KMS-11 (cell line): Measurements from ENCODE around the gene CDK2.

Experiments
- H2AFZ ChIP-seq: fragments of 200-600 bp; sonication (generic); 2 replicates; pipeline ENCODE4 v1.6.1; 2016; ENCODE audit warnings: antibody characterized with exemption, mixed run types, low read depth
- H3K27ac ChIP-seq: fragments of 200-600 bp; sonication (generic); 2 replicates; pipeline ENCODE4 v1.6.1; 2016; ENCODE audit warnings: mild to moderate bottlenecking, mixed run types
- H3K27me3 ChIP-seq: fragments of 200-600 bp; sonication (generic); 2 replicates; pipeline ENCODE4 v1.6.1; 2017; ENCODE audit warnings: mild to moderate bottlenecking, low read depth, mixed run types, moderate library complexity; ENCODE audit not compliant: insufficient read depth
- H3K36me3 ChIP-seq: fragments of 200-600 bp; sonication (generic); 2 replicates; pipeline ENCODE4 v1.6.1; 2017; ENCODE audit warnings: mild to moderate bottlenecking, mixed run types; ENCODE audit not compliant: insufficient read depth
- H3K4me1 ChIP-seq: fragments of 200-600 bp; sonication (generic); 2 replicates; pipeline ENCODE4 v1.6.1; 2016; ENCODE audit warnings: mild to moderate bottlenecking, low read depth, mixed run types; ENCODE audit not compliant: poor library complexity, severe bottlenecking
- H3K4me2 ChIP-seq: fragments of 200-600 bp; sonication (generic); 2 replicates; pipeline ENCODE4 v1.7.0; 2016; ENCODE audit warnings: mild to moderate bottlenecking, mixed run types
- H3K4me3 ChIP-seq: fragments of 200-600 bp; sonication (generic); IDR thresholded peaks from 2 replicates; pipeline ENCODE4 v1.6.1; 2017; ENCODE audit warnings: low read depth, low read length, mixed read lengths; ENCODE audit not compliant: insufficient read depth
- H3K79me2 ChIP-seq: fragments of 200-600 bp; sonication (generic); 2 replicates; pipeline ENCODE4 v1.6.1; 2016; ENCODE audit warnings: low read depth, mixed run types; ENCODE audit not compliant: insufficient read depth
- H3K9ac ChIP-seq: fragments of 200-600 bp; sonication (generic); 2 replicates; pipeline ENCODE4 v1.6.1; 2016; ENCODE audit warnings: mild to moderate bottlenecking, mixed run types
- H4K20me1 ChIP-seq: fragments of 200-600 bp; sonication (generic); 2 replicates; pipeline ENCODE4 v1.6.1; 2016; ENCODE audit warnings: mild to moderate bottlenecking, mixed run types; ENCODE audit not compliant: insufficient read depth
- TF ChIP-seq, protein P1 (sequence below): fragments of 200-600 bp; sonication (generic); conservative IDR thresholded peaks from 2 replicates; pipeline ENCODE4 v1.6.1; 2017; ENCODE audit warnings: low read depth, mild to moderate bottlenecking, antibody characterized with exemption, low read length, moderate library complexity, mixed read lengths

CDK2 gene

DNA sequence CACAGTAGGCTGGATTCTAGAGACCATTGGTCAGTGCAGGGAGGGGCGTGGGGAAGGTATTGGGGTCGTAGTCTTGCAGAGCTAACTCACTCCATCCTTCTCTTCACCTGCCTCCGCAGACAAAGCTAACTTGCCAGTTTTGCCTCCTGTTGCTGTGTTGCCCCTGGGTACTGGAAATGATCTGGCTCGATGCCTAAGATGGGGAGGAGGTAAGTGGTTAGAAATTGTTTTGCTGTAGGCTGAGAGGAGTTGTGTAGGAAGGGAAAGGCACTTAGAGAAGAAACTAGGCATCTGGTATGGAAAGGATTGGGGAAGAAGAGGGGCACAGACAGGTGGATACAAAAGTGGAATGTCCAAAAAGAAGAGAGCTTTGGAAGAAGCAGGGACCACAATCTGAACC, 24.6 kb upstream of the CDK2 start:
- H3K36me3 ChIP-seq, result no peaks in the 10 kb centered on the region
- H2AFZ ChIP-seq, result no peak overlapping the region
- TF ChIP-seq, protein P1, sequence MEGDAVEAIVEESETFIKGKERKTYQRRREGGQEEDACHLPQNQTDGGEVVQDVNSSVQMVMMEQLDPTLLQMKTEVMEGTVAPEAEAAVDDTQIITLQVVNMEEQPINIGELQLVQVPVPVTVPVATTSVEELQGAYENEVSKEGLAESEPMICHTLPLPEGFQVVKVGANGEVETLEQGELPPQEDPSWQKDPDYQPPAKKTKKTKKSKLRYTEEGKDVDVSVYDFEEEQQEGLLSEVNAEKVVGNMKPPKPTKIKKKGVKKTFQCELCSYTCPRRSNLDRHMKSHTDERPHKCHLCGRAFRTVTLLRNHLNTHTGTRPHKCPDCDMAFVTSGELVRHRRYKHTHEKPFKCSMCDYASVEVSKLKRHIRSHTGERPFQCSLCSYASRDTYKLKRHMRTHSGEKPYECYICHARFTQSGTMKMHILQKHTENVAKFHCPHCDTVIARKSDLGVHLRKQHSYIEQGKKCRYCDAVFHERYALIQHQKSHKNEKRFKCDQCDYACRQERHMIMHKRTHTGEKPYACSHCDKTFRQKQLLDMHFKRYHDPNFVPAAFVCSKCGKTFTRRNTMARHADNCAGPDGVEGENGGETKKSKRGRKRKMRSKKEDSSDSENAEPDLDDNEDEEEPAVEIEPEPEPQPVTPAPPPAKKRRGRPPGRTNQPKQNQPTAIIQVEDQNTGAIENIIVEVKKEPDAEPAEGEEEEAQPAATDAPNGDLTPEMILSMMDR, result no peak
- no peak overlapping the region for H3K27ac ChIP-seq
- H3K9ac ChIP-seq, result no peak overlapping the region
- H3K27me3 ChIP-seq, result no peaks in the 10 kb centered on the region
- no peaks in the 10 kb centered on the region for H3K79me2 ChIP-seq
- peaks cover 20% of the 10 kb centered on the region for H3K4me1 ChIP-seq
- no peaks in the 10 kb centered on the region for H4K20me1 ChIP-seq
- H3K4me2 ChIP-seq, result no peak overlapping the region
- no peak overlapping the region for H3K4me3 ChIP-seq

DNA sequence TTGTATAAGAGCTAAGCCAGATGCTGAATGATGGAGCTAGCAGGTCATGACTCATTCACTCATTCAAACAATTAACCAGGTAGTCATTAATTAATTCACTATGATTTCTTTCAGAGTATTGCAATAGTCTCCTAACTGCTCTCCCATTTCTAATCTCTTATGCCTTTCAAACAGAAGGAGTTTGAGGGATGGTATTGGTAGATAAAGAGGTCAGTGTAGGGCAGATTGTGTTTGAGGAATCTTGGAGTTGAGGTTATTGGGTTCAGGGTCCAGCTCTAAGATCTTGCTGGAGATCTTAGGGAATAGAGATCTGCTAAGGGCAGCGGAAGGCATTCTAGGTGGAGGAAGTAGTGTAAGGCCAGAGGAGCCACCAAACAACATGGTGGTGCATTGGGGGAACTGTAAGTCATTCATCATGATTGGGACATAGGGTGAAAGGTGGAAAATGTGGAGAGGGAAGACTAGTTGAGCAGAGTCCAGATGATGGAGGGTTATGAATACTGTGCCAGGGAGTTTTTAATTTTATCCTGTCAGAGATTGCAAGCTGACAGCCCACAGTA, 24.0 kb upstream of the CDK2 start:
- Histone ChIP-seq H2AFZ (no peak overlapping the region), H3K27me3 (no peaks in the 10 kb centered on the region), H3K4me1 (peaks cover 20% of the 10 kb centered on the region), H3K27ac (no peak overlapping the region), H3K4me2 (no peak overlapping the region), H4K20me1 (no peaks in the 10 kb centered on the region), H3K36me3 (no peaks in the 10 kb centered on the region), H3K9ac (no peak overlapping the region), H3K4me3 (no peak overlapping the region), H3K79me2 (no peaks in the 10 kb centered on the region)
- TF ChIP-seq, protein P1, result no peak

DNA sequence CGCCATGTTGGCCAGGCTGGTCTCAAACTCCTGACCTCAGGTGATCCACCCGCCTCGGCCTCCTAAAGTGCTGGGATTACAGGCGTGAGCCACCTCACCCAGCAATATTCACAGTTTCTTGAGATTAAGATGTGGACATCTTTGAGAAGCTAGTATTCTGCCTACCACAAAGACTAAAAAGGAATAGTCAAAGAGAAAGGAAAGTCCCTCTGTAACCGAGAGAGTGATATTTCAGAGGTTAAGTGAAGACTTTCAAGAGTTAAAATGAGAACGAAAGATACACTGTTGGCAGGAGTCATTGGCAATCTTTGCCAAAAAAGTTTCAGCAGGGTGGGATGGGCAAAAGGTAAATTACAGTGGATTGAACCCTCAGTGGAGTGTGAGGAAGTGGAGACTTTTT, 20.1 kb upstream of the CDK2 start:
- H3K4me1 ChIP-seq, result peaks cover 11% of the 10 kb centered on the region
- no peak overlapping the region; the same call in 1 of the 2 replicates for H3K4me2 ChIP-seq
- H3K36me3 ChIP-seq, result no peaks in the 10 kb centered on the region
- H3K27ac ChIP-seq, result no peak overlapping the region
- no peaks in the 10 kb centered on the region for H3K79me2 ChIP-seq
- H3K9ac ChIP-seq, result no peak overlapping the region
- no peaks in the 10 kb centered on the region for H4K20me1 ChIP-seq
- no peak overlapping the region for H3K4me3 ChIP-seq
- no peak overlapping the region for H2AFZ ChIP-seq
- TF ChIP-seq, protein P1, result no peak
- no peaks in the 10 kb centered on the region for H3K27me3 ChIP-seq

DNA sequence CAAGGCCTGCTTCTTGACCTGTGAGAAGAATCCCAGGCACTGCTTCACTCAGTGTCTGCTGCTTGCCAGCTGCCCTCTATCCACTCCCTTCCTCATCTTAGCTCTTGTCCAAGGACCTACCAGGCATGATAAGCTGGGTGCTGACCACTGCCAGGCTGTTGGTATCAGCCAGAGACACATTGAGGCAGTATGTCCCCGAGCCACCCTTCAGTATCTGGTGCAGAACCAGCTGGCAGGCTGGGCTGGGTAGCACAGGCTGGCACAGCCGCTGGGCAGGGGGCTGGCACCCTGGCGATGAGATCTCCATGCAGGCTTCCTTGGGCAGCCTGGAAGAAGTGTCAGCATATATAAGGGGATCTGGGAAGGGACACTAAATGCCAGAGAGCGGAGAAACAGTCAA, 11.3 kb upstream of the CDK2 start:
- Histone ChIP-seq H2AFZ (no peak overlapping the region), H3K4me2 (no peak overlapping the region), H3K4me1 (no peaks in the 10 kb centered on the region), H4K20me1 (no peaks in the 10 kb centered on the region), H3K9ac (no peak overlapping the region), H3K79me2 (no peaks in the 10 kb centered on the region), H3K4me3 (no peak overlapping the region), H3K27ac (no peak overlapping the region), H3K36me3 (no peaks in the 10 kb centered on the region), H3K27me3 (no peaks in the 10 kb centered on the region)
- TF ChIP-seq, protein P1, result no peak
